ENCODE data around the gene FOXP4.

- TF ChIP-seq CTCF (IDR thresholded peaks at IDR 0.05; ENCODE audit: low read length) (no peak), EZH2 (IDR thresholded peaks at IDR 0.05; ENCODE audit: borderline replicate concordance, low read length) (no peak)
Observed at GRCh38 chr6:41573985-41574384, 27.8 kb downstream of the FOXP4 start.

Measured in OCI-LY1 (cell line).